SK-N-SH treated with all-trans-retinoic acid at 6 μM for 48 hours (cell line): ENCODE data around the gene ACSM4.

ENCODE experiments used
- ATAC-seq: fragments of 200-7000 bp; cut with Tn5 transposase; 3 replicates; pipeline ENCODE4 v1.9.1; 2020; ENCODE audit warnings: mild to moderate bottlenecking, moderate library complexity
- ARNTL ChIP-seq: fragments of 450-650 bp; formaldehyde crosslinking; IDR thresholded peaks from 2 replicates; pipeline ENCODE4 v1.5.0; 2020; ENCODE audit warnings: low read depth, mild to moderate bottlenecking, moderate library complexity, borderline replicate concordance
- BACH2 ChIP-seq: fragments of 250-450 bp; sonication (Bioruptor Pico); IDR thresholded peaks from 2 replicates; pipeline ENCODE4 v1.9.0; 2021; ENCODE audit warnings: mild to moderate bottlenecking, borderline replicate concordance
- CREB5 ChIP-seq: fragments of 250-450 bp; sonication (Bioruptor Pico); IDR thresholded peaks from 2 replicates; pipeline ENCODE4 v1.5.1; 2020; ENCODE audit warnings: low read depth, mild to moderate bottlenecking, moderate library complexity
- CSDC2 ChIP-seq: fragments of 250-450 bp; sonication (Bioruptor Pico); IDR thresholded peaks from 2 replicates; pipeline ENCODE4 v1.5.0; 2020; ENCODE audit warnings: mild to moderate bottlenecking, moderate library complexity
- CSRNP3 ChIP-seq: fragments of 250-450 bp; sonication (Bioruptor Pico); IDR thresholded peaks from 2 replicates; pipeline ENCODE4 v1.5.1; 2021; ENCODE audit warnings: mild to moderate bottlenecking, moderate library complexity
- ESRRG ChIP-seq: fragments of 250-450 bp; sonication (Bioruptor Pico); IDR thresholded peaks from 2 replicates; pipeline ENCODE4 v1.6.1; 2021; ENCODE audit warnings: mild to moderate bottlenecking
- GLIS3 ChIP-seq: fragments of 250-450 bp; sonication (Bioruptor Pico); IDR thresholded peaks from 2 replicates; pipeline ENCODE4 v1.5.0; 2020; ENCODE audit warnings: mild to moderate bottlenecking, moderate library complexity
- ISL1 ChIP-seq: fragments of 250-450 bp; sonication (Bioruptor Pico); IDR thresholded peaks from 2 replicates; pipeline ENCODE4 v2.1.2; 2022; ENCODE audit warnings: mild to moderate bottlenecking, moderate library complexity
- OSR1 ChIP-seq: fragments of 250-450 bp; sonication (Bioruptor Pico); IDR thresholded peaks from 2 replicates; pipeline ENCODE4 v1.8.0; 2022; ENCODE audit warnings: moderate library complexity, mild to moderate bottlenecking, inconsistent platforms
- PATZ1 ChIP-seq: fragments of 250-450 bp; sonication (Bioruptor Pico); IDR thresholded peaks from 2 replicates; pipeline ENCODE4 v1.8.0; 2020; ENCODE audit warnings: mild to moderate bottlenecking, moderate library complexity, borderline replicate concordance
- PPARA ChIP-seq: fragments of 250-450 bp; sonication (Bioruptor Pico); IDR thresholded peaks from 2 replicates; pipeline ENCODE4 v1.5.0; 2020; ENCODE audit warnings: mild to moderate bottlenecking, borderline replicate concordance
- RARB ChIP-seq: fragments of 250-450 bp; sonication (Bioruptor Pico); IDR thresholded peaks from 2 replicates; pipeline ENCODE4 v1.8.0; 2021; ENCODE audit warnings: mild to moderate bottlenecking, moderate library complexity
- SNAI2 ChIP-seq: fragments of 250-450 bp; sonication (Bioruptor Pico); IDR thresholded peaks from 2 replicates; pipeline ENCODE4 v1.5.0; 2020; ENCODE audit warnings: mild to moderate bottlenecking, moderate library complexity
- TCF4 ChIP-seq: fragments of 250-450 bp; sonication (Bioruptor Pico); IDR thresholded peaks from 2 replicates; pipeline ENCODE4 v1.8.0; 2021; ENCODE audit warnings: mild to moderate bottlenecking, moderate library complexity, borderline replicate concordance
- TOX ChIP-seq: fragments of 250-450 bp; sonication (Bioruptor Pico); IDR thresholded peaks from 2 replicates; pipeline ENCODE4 v1.8.0; 2021; ENCODE audit warnings: mild to moderate bottlenecking, moderate library complexity, borderline replicate concordance
- ZFP3 ChIP-seq: fragments of 250-450 bp; sonication (Bioruptor Pico); IDR thresholded peaks from 2 replicates; pipeline ENCODE4 v1.5.0; 2020; ENCODE audit warnings: mild to moderate bottlenecking, moderate library complexity
- ZFP30 ChIP-seq: fragments of 450-650 bp; formaldehyde crosslinking; IDR thresholded peaks from 2 replicates; pipeline ENCODE4 v1.5.0; 2022; ENCODE audit warnings: mild to moderate bottlenecking, moderate library complexity
- ZNF70 ChIP-seq: fragments of 450-650 bp; formaldehyde crosslinking; IDR thresholded peaks from 2 replicates; pipeline ENCODE4 v1.5.0; 2020; ENCODE audit warnings: mild to moderate bottlenecking, moderate library complexity
- ZNF8 ChIP-seq: fragments of 450-650 bp; formaldehyde crosslinking; IDR thresholded peaks from 2 replicates; pipeline ENCODE4 v1.5.0; 2020; ENCODE audit warnings: mild to moderate bottlenecking, moderate library complexity
- TF ChIP-seq, protein P1 (sequence below): fragments of 250-450 bp; sonication (Bioruptor Pico); IDR thresholded peaks from 2 replicates; pipeline ENCODE4 v1.8.0; 2021; ENCODE audit warnings: low read depth, mild to moderate bottlenecking, moderate library complexity, borderline replicate concordance

ACSM4 gene

DNA sequence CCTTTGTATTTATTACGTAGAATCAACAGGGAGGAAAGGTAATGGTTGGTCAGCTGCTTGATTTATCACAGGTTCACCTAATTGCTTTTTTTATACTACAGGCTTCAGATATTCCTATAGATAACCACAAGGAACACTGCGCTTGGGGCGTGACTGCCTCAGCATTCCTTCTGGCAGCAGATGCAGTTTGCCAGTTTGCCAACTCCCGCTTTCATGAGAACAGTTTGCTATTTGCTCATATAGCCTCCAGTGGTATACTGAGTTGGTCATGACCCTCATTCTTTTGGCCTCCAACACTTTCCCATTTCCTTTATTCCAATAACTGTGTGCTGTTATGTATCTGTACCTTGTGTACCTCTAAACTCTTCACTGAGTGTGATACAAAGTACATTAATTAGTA lies 38.6 kb upstream of the ACSM4 start:
- TF ChIP-seq TCF4 = no peak
- TF ChIP-seq PATZ1 = no peak
- TF ChIP-seq CSRNP3 (CRISPR knock-in tag) = no peak
- TF ChIP-seq ZNF70 (CRISPR knock-in tag) = no peak
- TF ChIP-seq ZNF8 (CRISPR knock-in tag) = no peak
- no peak for TF ChIP-seq ISL1 (CRISPR knock-in tag)
- no peak for TF ChIP-seq GLIS3 (CRISPR knock-in tag)
- no peak for TF ChIP-seq CSDC2 (CRISPR knock-in tag)
- TF ChIP-seq RARB (CRISPR knock-in tag) = no peak
- no peak for TF ChIP-seq TOX (CRISPR knock-in tag)
- no peak for TF ChIP-seq CREB5 (CRISPR knock-in tag)
- TF ChIP-seq OSR1 = no peak
- TF ChIP-seq SNAI2 (CRISPR knock-in tag) = no peak
- TF ChIP-seq, protein P1, sequence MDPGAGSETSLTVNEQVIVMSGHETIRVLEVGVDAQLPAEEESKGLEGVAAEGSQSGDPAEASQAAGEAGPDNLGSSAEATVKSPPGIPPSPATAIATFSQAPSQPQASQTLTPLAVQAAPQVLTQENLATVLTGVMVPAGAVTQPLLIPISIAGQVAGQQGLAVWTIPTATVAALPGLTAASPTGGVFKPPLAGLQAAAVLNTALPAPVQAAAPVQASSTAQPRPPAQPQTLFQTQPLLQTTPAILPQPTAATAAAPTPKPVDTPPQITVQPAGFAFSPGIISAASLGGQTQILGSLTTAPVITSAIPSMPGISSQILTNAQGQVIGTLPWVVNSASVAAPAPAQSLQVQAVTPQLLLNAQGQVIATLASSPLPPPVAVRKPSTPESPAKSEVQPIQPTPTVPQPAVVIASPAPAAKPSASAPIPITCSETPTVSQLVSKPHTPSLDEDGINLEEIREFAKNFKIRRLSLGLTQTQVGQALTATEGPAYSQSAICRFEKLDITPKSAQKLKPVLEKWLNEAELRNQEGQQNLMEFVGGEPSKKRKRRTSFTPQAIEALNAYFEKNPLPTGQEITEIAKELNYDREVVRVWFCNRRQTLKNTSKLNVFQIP = no peak
- no peak for TF ChIP-seq ZFP30 (CRISPR knock-in tag)
- TF ChIP-seq BACH2 = no peak
- no peak for TF ChIP-seq ZFP3 (CRISPR knock-in tag)
- TF ChIP-seq PPARA (CRISPR knock-in tag) = no peak
- no peak for ATAC-seq

DNA sequence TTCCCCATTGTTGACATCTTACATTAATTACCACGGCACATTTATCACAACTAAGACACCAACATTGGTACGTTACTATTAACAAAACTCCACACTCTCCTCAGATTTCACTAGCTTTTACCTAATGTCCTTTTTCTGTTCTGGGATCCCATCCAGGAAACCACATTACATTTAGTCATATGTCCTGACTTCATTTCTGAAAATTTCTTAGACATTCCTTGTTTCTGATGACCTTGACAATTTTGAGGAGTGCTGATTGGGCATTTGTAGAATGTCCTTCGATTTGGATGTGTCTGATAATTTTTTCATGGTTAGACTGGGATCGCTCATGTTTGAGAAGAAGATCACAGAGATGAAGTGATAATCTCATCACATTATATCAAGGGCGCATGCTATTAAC lies 34.6 kb upstream of the ACSM4 start:
- no peak for ATAC-seq
- TF ChIP-seq, protein P1 = no peak
- no peak for TF ChIP-seq BACH2
- no peak for TF ChIP-seq ISL1 (CRISPR knock-in tag)
- no peak for TF ChIP-seq CSRNP3 (CRISPR knock-in tag)
- no peak for TF ChIP-seq PATZ1
- TF ChIP-seq TOX (CRISPR knock-in tag) = no peak
- TF ChIP-seq OSR1 = no peak
- TF ChIP-seq CREB5 (CRISPR knock-in tag) = no peak
- no peak for TF ChIP-seq ZFP30 (CRISPR knock-in tag)
- TF ChIP-seq ZFP3 (CRISPR knock-in tag) = no peak
- TF ChIP-seq ZNF70 (CRISPR knock-in tag) = no peak
- TF ChIP-seq PPARA (CRISPR knock-in tag) = no peak
- TF ChIP-seq GLIS3 (CRISPR knock-in tag) = no peak
- TF ChIP-seq RARB (CRISPR knock-in tag) = no peak
- TF ChIP-seq ARNTL (CRISPR knock-in tag) = no peak
- TF ChIP-seq CSDC2 (CRISPR knock-in tag) = no peak
- TF ChIP-seq TCF4 = no peak
- no peak for TF ChIP-seq ESRRG (CRISPR knock-in tag)
- TF ChIP-seq SNAI2 (CRISPR knock-in tag) = no peak
- TF ChIP-seq, all 23 proteins: peak for 0
